ENCODE results near the gene TOMT. TPM values are rescaled to one million over a fixed set of nuclear protein-coding genes. Genes with fewer than 3 reads are reported as not detected.

The TOMT gene
- total RNA-seq, 1 experiment from 2014 or later: not detected

DNA sequence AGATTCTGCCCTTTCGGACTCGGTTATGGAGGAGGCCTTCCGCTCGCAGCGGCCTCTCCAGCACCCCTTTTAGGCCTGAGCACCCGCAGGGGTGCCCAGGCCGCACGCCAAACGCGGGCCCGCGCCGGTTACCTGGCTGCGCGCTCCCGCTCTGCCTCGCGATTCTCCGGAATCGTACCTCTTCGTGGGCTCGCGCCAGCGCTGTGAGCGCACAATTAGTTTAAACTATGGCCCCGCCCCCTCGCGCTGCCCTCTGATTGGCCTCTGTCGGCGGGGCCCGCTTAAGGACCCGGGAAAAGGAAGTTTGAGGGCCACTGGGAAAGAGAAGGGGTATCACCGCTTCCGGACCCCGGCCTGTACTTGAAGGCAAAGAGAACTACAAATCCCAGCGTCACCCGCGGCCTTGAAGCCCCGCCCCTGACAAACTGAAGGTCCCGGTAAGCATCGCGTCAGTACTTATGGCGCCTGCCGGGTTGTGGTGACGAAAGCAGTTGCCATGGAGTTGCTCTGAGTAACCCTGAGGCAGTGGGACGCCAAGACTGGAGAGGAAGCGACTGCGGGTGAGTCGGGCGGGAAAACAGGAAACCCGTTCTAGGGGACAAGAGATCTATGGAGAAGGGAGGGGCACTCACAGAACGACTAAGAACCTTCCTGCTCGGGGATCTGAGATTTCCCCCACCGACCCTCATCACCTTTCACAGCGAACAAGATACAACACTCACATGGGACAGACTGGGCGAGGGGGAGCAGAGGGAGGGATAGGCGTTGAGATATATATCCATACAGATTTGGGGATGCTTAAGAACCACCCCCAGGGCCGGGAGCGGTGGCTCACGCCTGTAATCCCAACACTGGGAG, 25.2 kb upstream of the TOMT start, which contains the start of the genes LRRC51 and NUMA1 (continued):
- TF ChIP-seq, protein P1, sequence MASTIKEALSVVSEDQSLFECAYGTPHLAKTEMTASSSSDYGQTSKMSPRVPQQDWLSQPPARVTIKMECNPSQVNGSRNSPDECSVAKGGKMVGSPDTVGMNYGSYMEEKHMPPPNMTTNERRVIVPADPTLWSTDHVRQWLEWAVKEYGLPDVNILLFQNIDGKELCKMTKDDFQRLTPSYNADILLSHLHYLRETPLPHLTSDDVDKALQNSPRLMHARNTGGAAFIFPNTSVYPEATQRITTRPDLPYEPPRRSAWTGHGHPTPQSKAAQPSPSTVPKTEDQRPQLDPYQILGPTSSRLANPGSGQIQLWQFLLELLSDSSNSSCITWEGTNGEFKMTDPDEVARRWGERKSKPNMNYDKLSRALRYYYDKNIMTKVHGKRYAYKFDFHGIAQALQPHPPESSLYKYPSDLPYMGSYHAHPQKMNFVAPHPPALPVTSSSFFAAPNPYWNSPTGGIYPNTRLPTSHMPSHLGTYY (CRISPR knock-in tag; IDR thresholded peaks at IDR 0.05): no peak
- TF ChIP-seq ZNF425 (CRISPR knock-in tag; conservative IDR thresholded peaks at IDR 0.05) (no peak), HMGA2 (CRISPR knock-in tag; IDR thresholded peaks at IDR 0.05) (no peak), ZNF317 (CRISPR knock-in tag; IDR thresholded peaks at IDR 0.05; ENCODE audit: borderline replicate concordance, low read depth) (no peak), ZBTB21 (CRISPR knock-in tag; IDR thresholded peaks at IDR 0.05; ENCODE audit: borderline replicate concordance) (peak; percentile 94), ZNF532 (CRISPR knock-in tag; IDR thresholded peaks at IDR 0.05; ENCODE audit: borderline replicate concordance) (no peak), ZNF121 (CRISPR knock-in tag; IDR thresholded peaks at IDR 0.05) (no peak), KAT7 (CRISPR knock-in tag; IDR thresholded peaks at IDR 0.05; ENCODE audit: borderline replicate concordance) (no peak), TCF7 (CRISPR knock-in tag; IDR thresholded peaks at IDR 0.05; ENCODE audit: low read depth) (no peak)
- TF ChIP-seq, protein P2, sequence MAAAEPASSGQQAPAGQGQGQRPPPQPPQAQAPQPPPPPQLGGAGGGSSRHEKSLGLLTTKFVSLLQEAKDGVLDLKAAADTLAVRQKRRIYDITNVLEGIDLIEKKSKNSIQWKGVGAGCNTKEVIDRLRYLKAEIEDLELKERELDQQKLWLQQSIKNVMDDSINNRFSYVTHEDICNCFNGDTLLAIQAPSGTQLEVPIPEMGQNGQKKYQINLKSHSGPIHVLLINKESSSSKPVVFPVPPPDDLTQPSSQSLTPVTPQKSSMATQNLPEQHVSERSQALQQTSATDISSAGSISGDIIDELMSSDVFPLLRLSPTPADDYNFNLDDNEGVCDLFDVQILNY (CRISPR knock-in tag; IDR thresholded peaks at IDR 0.05): 0 out of 2 replicates have a peak, but pooled peaks have one; percentile 14
- TF ChIP-seq, protein P3, sequence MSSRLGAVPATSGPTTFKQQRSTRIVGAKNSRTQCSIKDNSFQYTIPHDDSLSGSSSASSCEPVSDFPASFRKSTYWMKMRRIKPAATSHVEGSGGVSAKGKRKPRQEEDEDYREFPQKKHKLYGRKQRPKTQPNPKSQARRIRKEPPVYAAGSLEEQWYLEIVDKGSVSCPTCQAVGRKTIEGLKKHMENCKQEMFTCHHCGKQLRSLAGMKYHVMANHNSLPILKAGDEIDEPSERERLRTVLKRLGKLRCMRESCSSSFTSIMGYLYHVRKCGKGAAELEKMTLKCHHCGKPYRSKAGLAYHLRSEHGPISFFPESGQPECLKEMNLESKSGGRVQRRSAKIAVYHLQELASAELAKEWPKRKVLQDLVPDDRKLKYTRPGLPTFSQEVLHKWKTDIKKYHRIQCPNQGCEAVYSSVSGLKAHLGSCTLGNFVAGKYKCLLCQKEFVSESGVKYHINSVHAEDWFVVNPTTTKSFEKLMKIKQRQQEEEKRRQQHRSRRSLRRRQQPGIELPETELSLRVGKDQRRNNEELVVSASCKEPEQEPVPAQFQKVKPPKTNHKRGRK (CRISPR knock-in tag; IDR thresholded peaks at IDR 0.05; ENCODE audit: borderline replicate concordance): no peak

DNA sequence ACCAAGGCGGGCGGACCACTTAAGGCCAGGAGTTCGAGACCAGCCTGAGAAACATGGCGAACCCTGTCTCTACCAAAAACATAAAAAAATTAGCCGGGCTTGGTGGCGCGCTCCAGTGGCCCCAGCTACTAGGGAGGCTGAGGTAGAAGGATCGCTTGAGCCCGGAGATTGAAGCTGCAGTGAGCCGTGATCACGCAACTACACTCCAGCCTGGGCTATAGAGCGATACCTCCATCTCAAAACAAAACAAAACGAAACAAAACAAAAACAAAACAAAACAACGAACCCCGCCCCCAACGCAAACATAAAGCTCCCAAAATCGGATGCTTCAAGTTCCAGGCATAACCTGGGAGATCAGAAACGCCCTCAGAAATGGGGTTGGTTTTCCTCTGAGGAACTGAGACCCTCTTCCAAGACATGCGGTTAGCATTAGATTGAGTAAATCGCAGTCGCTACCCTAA, 24.5 kb upstream of the TOMT start:
- Mint-ChIP-seq H3K4me3 (peak overlapping the region; percentile 84), H3K27me3 (ENCODE audit: low read depth) (no peaks in the 10 kb centered on the region), H3K9me3 (no peaks in the 10 kb centered on the region), H3K4me1 (peaks cover 17% of the 10 kb centered on the region), H3K36me3 (peaks cover 6% of the 10 kb centered on the region; the same call in 1 of the 2 replicates), H3K27ac (peak overlapping the region; percentile 100)
- no peak for DNase-seq (ENCODE audit: low spot score)
- ChIA-PET CTCF (interaction anchor here (0.9 to 2.5 kb wide), 3 partner anchors 10 to 56 kb away, joined by 3 to 21 read pairs (median 13); no protein-coding TSS in a partner anchor), POLR2A (interaction anchor here (0.9 kb wide), 1 partner anchor 30 kb away, joined by 3 read pairs; no protein-coding TSS in a partner anchor)
- no peak for ATAC-seq
- no peak for TF ChIP-seq ZNF416 (CRISPR knock-in tag; IDR thresholded peaks at IDR 0.05)
- TF ChIP-seq ATF1 (CRISPR knock-in tag; IDR thresholded peaks at IDR 0.05): no peak
- TF ChIP-seq CBFB (CRISPR knock-in tag; IDR thresholded peaks at IDR 0.05; ENCODE audit: low read depth): no peak
- no peak for TF ChIP-seq ZNF263 (CRISPR knock-in tag; IDR thresholded peaks at IDR 0.05; ENCODE audit: low read depth)
- no peak for TF ChIP-seq SOX15 (CRISPR knock-in tag; IDR thresholded peaks at IDR 0.05)
- TF ChIP-seq, protein P4, sequence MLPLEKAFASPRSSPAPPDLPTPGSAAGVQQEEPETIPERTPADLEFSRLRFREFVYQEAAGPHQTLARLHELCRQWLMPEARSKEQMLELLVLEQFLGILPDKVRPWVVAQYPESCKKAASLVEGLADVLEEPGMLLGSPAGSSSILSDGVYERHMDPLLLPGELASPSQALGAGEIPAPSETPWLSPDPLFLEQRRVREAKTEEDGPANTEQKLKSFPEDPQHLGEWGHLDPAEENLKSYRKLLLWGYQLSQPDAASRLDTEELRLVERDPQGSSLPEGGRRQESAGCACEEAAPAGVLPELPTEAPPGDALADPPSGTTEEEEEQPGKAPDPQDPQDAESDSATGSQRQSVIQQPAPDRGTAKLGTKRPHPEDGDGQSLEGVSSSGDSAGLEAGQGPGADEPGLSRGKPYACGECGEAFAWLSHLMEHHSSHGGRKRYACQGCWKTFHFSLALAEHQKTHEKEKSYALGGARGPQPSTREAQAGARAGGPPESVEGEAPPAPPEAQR (CRISPR knock-in tag; IDR thresholded peaks at IDR 0.05): no peak
- no peak for TF ChIP-seq HMGA2 (CRISPR knock-in tag; IDR thresholded peaks at IDR 0.05)
